Endothelial cell of umbilical vein (primary cell): Measurements from ENCODE around the gene COLEC11. TPM values are rescaled to one million over a fixed set of nuclear protein-coding genes. Genes with fewer than 3 reads are reported as not detected.
"Not testable (repeated sequence)": the region's sequence is repeated elsewhere in the genome, so short reads cannot be mapped to it uniquely, and the experiment has no call there.

Experiments used
- BruUV-seq: library from RNA; stranded (reverse); fragments of 400-500 nt; replicated peaks from 2 replicates; lab custom pipeline; 2021; lab: Mats Ljungman, UMichigan
- CTCF ChIA-PET: fragments of 300-600, 350-600 bp; sonication (Branson Sonifier 250); formaldehyde crosslinking; loops from one replicate; lab custom pipeline; 2021; ENCODE audit warnings: antibody characterized with exemption, inconsistent platforms; lab: Charles Lee
- POLR2A ChIA-PET: fragments of 300-600, 350-600 bp; sonication (Branson Sonifier 250); formaldehyde crosslinking; loops from one replicate; lab custom pipeline; 2021; ENCODE audit warnings: antibody characterized with exemption, inconsistent platforms; lab: Charles Lee
- DNase-seq: peaks from one replicate; pipeline ENCODE4 v3.0.0-alpha.2; 2011; ENCODE audit warnings: low read depth, low spot score
- FAIRE-seq: peaks from 2 replicates; lab custom pipeline; 2011; peaks lifted over from hg19 to GRCh38; lab: Jason Lieb, UNC
- H2AFZ ChIP-seq: 2 replicates; pipeline ENCODE4 v1.6.0; 2012; ENCODE audit warnings: low read depth, low read length, control low read depth, inconsistent platforms
- H3K27ac ChIP-seq: 2 replicates; pipeline ENCODE4 v1.5.1; 2011; ENCODE audit warnings: low read depth, mild to moderate bottlenecking, control low read depth, low read length, moderate library complexity; ENCODE audit not compliant: insufficient read depth
- H3K27me3 ChIP-seq, 2 experiments: 2 replicates each; pipeline versions ENCODE4 v1.6.0 to v1.6.1; 2011; ENCODE audit warnings: low read length in 2 of 2, mixed read lengths in 1 of 2; ENCODE audit not compliant: control insufficient read depth in 2 of 2, insufficient read depth in 2 of 2
- H3K36me3 ChIP-seq, 2 experiments: 2 replicates in 1 of 2; 3 replicates in 1 of 2; pipeline ENCODE4 v1.5.1; 2011; ENCODE audit warnings: low read length in 2 of 2, mild to moderate bottlenecking in 1 of 2, moderate library complexity in 1 of 2; ENCODE audit not compliant: control insufficient read depth in 2 of 2, insufficient read depth in 2 of 2; ENCODE audit errors: extremely low read depth in 1 of 2
- H3K4me1 ChIP-seq: 3 replicates; pipeline ENCODE4 v1.5.1; 2011; ENCODE audit warnings: mild to moderate bottlenecking, low read length; ENCODE audit not compliant: control insufficient read depth, insufficient read depth; ENCODE audit errors: extremely low read depth
- H3K4me2 ChIP-seq: 2 replicates; pipeline ENCODE4 v1.6.1; 2011; ENCODE audit warnings: low read length, control low read depth, mixed read lengths; ENCODE audit not compliant: insufficient read depth
- H3K4me3 ChIP-seq, 3 experiments: fragments of 200-600 bp in 1 of 3; sonication (generic), shearing (Covaris generic) in 1 of 3; replicated peaks in 1 of 3; 2 replicates each; pipeline ENCODE4 v1.5.1; 2011 to 2016; ENCODE audit warnings: control low read depth in 3 of 3, low read length in 3 of 3, mild to moderate bottlenecking in 2 of 3, inconsistent platforms in 1 of 3, low read depth in 1 of 3, moderate library complexity in 1 of 3; ENCODE audit not compliant: insufficient read depth in 1 of 3
- H3K79me2 ChIP-seq: 2 replicates; pipeline ENCODE4 v1.6.0; 2012; ENCODE audit warnings: low read length, inconsistent platforms; ENCODE audit not compliant: control insufficient read depth, insufficient read depth
- H3K9ac ChIP-seq: replicated peaks from 2 replicates; pipeline ENCODE3; 2011; ENCODE audit warnings: low read length, control low read depth; ENCODE audit not compliant: insufficient read depth; ENCODE audit errors: extremely low read depth
- H3K9me1 ChIP-seq: replicated peaks from 3 replicates; pipeline ENCODE4 v1.6.0; 2011; ENCODE audit warnings: mild to moderate bottlenecking, low read length; ENCODE audit not compliant: control insufficient read depth, insufficient read depth; ENCODE audit errors: extremely low read depth
- H3K9me3 ChIP-seq: replicated peaks from 2 replicates; pipeline ENCODE4 v1.5.1; 2012; ENCODE audit warnings: low read length, inconsistent platforms; ENCODE audit not compliant: control insufficient read depth, insufficient read depth
- H4K20me1 ChIP-seq: replicated peaks from 2 replicates; pipeline ENCODE3; 2011; ENCODE audit warnings: mild to moderate bottlenecking, low read length; ENCODE audit not compliant: control insufficient read depth, insufficient read depth; ENCODE audit errors: extremely low read depth
- CTCF ChIP-seq, 2 donors: IDR thresholded peaks; 1 replicate in 1 of 2; 2 replicates in 1 of 2; pipeline ENCODE4 v1.5.1; 2011; ENCODE audit warnings: low read length in 2 of 2, mild to moderate bottlenecking in 2 of 2, moderate library complexity in 2 of 2, control low read depth in 1 of 2, inconsistent platforms in 1 of 2, low read depth in 1 of 2; ENCODE audit not compliant: insufficient read depth in 1 of 2; ENCODE audit errors: extremely low read depth in 1 of 2
- EZH2 ChIP-seq: IDR thresholded peaks from 2 replicates; pipeline ENCODE4 v1.6.1; 2012; ENCODE audit warnings: borderline replicate concordance, low read depth, mild to moderate bottlenecking, moderate library complexity, low read length, inconsistent platforms; ENCODE audit not compliant: severe bottlenecking
- FOS ChIP-seq: IDR thresholded peaks from 2 replicates; pipeline ENCODE4 v1.6.1; 2011; ENCODE audit warnings: mild to moderate bottlenecking, low read length, moderate library complexity, borderline replicate concordance; ENCODE audit not compliant: insufficient read depth
- GATA2 ChIP-seq: IDR thresholded peaks from 2 replicates; pipeline ENCODE4 v1.7.0; 2011; ENCODE audit warnings: low read depth, mild to moderate bottlenecking, moderate library complexity, mixed read lengths, low read length; ENCODE audit not compliant: insufficient read length, insufficient read depth
- JUN ChIP-seq: IDR thresholded peaks from 2 replicates; pipeline ENCODE4 v1.6.1; 2011; ENCODE audit warnings: borderline replicate concordance, low read depth; ENCODE audit not compliant: insufficient read length, insufficient read depth
- MAX ChIP-seq: IDR thresholded peaks from 2 replicates; pipeline ENCODE4 v1.6.1; 2011; ENCODE audit not compliant: insufficient read depth, insufficient read length
- MYC ChIP-seq: IDR thresholded peaks from one replicate; pipeline ENCODE4 v1.6.1; 2011; ENCODE audit warnings: mild to moderate bottlenecking, low read depth, low read length
- POLR2A ChIP-seq: IDR thresholded peaks from 2 replicates; pipeline ENCODE4 v1.6.1; 2012; ENCODE audit warnings: low read depth, mild to moderate bottlenecking, control low read depth, low read length
- POLR2AphosphoS5 ChIP-seq: IDR thresholded peaks from 2 replicates; pipeline ENCODE4 v1.6.1; 2012; ENCODE audit warnings: low read depth, mild to moderate bottlenecking, control low read depth, low read length, moderate library complexity; ENCODE audit not compliant: insufficient read depth
- dilution Hi-C: fragments of 300-500 bp; cut with MboI; formaldehyde crosslinking; loops from one replicate; pipeline ENCODE4 v1.15.0; 2019; ENCODE audit warnings: low sequenced_read_pairs; ENCODE audit not compliant: extremely low pct_ligation_motif_present
- intact Hi-C: fragments of 100-400 bp; cut with micrococcal nuclease; formaldehyde crosslinking; loops from one replicate; pipeline ENCODE4 v1.10.0; 2022
- polyA plus RNA-seq, 4 experiments: library from polyadenylated mRNA; depleted of rRNA in 3 of 4; stranded (reverse) in 3 of 4; unstranded in 1 of 4; fragments of >200 nt; gene quantifications; 2 replicates each; pipeline versions ENCODE4 v1.2.1 to v1.2.3, GENCODE V29; 2011 to 2012; ENCODE audit warnings: missing spikeins in 1 of 4
- total RNA-seq: library from RNA; stranded (reverse); gene quantifications from 2 replicates; pipeline ENCODE4 v1.2.3, GENCODE V29; 2021

Gene COLEC11
- total and polyA plus RNA-seq, 2 donors (not counting 3 experiments of a cell fraction or from before 2014, with no cell fraction given), result 0.15 TPM; not detected in 1

- ChIA-PET POLR2A (no interaction called here), CTCF (no interaction called here)
- Histone ChIP-seq H2AFZ (no peak overlapping the region), H3K9me1 (no peaks in the 10 kb centered on the region), H3K4me2 (no peak overlapping the region), H3K9ac (no peak overlapping the region), H3K36me3 (no peaks in the 10 kb centered on the region), H3K27me3 (no peaks in the 10 kb centered on the region), H3K4me3 (no peak overlapping the region), H3K79me2 (no peaks in the 10 kb centered on the region), H3K4me1 (no peaks in the 10 kb centered on the region), H4K20me1 (no peaks in the 10 kb centered on the region), H3K9me3 (no peaks in the 10 kb centered on the region), H3K27ac (no peak overlapping the region)
- TF ChIP-seq GATA2, result no peak
- TF ChIP-seq POLR2A, result no peak
- no peak for TF ChIP-seq EZH2
- TF ChIP-seq CTCF (IDR thresholded peaks at IDR 0.05; ENCODE audit: extremely low read depth in 1 of 2, insufficient read depth in 1 of 2, low read depth in 1 of 2, low read length in 2 of 2), result no peak
- TF ChIP-seq MYC, result no peak
- TF ChIP-seq POLR2AphosphoS5, result no peak
- TF ChIP-seq JUN, result no peak
- TF ChIP-seq MAX, result no peak
- TF ChIP-seq FOS, result no peak
- dilution Hi-C loops (no loop called here), intact Hi-C loops (no loop called here)
- BruUV-seq, result no TSS peak
- DNase-seq (no peak), FAIRE-seq (no peak)
Observed at GRCh38 chr2:3635171-3635974, 40.5 kb downstream of the COLEC11 start.

- H3K4me2 ChIP-seq, DNase-seq, FAIRE-seq, H3K4me3 ChIP-seq, POLR2A ChIA-PET, BruUV-seq, CTCF ChIA-PET, H3K4me1 ChIP-seq, H3K9me1 ChIP-seq, H4K20me1 ChIP-seq, H3K9me3 ChIP-seq, H3K27me3 ChIP-seq, H3K9ac ChIP-seq, H3K79me2 ChIP-seq, H3K27ac ChIP-seq, intact Hi-C loops, dilution Hi-C loops, H2AFZ ChIP-seq, H3K36me3 ChIP-seq: not testable (repeated sequence)
Observed at GRCh38 chr2:3635975-3636327, 41.0 kb downstream of the COLEC11 start.
